Measurements from ENCODE around the gene CDRT4. TPM values are rescaled to one million over a fixed set of nuclear protein-coding genes. Genes with fewer than 3 reads are reported as not detected.

Gene CDRT4
- total RNA-seq, 4 donors from 2014 or later, result 2.1 to 18.9 (median 12.4) TPM

DNA sequence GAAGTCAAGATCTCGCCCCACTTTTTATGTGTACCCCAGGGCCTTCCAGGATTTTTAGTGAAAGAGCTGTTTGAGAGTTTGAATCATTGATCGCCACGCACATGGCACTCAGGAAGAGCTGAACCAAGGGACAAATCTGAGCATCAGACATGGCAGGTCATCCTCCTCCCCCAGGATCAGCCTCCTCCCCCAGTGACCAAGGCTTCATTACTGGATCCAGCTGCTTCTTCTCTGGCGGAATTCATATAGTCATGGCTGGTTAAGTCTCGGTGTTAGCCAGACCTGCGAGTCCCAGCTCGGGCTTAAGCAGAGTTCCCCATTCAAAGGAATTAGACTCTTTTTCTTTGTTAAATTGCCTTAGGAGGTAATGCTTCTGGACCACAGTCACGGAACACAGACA lies 32.5 kb downstream of the CDRT4 start:
- no peak for DNase-seq (ENCODE audit: low spot score in 2 of 2)
- H3K4me3 ChIP-seq, result no peak overlapping the region
- H3K4me1 ChIP-seq, result peaks cover 0 to 18% (median 13%) of the 10 kb centered on the region in 4 donors
- TF ChIP-seq, protein P1, sequence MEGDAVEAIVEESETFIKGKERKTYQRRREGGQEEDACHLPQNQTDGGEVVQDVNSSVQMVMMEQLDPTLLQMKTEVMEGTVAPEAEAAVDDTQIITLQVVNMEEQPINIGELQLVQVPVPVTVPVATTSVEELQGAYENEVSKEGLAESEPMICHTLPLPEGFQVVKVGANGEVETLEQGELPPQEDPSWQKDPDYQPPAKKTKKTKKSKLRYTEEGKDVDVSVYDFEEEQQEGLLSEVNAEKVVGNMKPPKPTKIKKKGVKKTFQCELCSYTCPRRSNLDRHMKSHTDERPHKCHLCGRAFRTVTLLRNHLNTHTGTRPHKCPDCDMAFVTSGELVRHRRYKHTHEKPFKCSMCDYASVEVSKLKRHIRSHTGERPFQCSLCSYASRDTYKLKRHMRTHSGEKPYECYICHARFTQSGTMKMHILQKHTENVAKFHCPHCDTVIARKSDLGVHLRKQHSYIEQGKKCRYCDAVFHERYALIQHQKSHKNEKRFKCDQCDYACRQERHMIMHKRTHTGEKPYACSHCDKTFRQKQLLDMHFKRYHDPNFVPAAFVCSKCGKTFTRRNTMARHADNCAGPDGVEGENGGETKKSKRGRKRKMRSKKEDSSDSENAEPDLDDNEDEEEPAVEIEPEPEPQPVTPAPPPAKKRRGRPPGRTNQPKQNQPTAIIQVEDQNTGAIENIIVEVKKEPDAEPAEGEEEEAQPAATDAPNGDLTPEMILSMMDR (IDR thresholded peaks at IDR 0.05), result no peak
- TF ChIP-seq POLR2A (IDR thresholded peaks at IDR 0.05) (no peak), EP300 (IDR thresholded peaks at IDR 0.05) (no peak)
- no peaks in the 10 kb centered on the region for H3K27me3 ChIP-seq
- no peaks in the 10 kb centered on the region for H3K9me3 ChIP-seq
- peak overlapping the region in 1 of 4 donors; percentile 30 for H3K27ac ChIP-seq
- H3K36me3 ChIP-seq, result no peaks in the 10 kb centered on the region
- WGBS, 2 donors, result 97 to 99% methylated on average over 8 of the region's 8 CpGs

DNA sequence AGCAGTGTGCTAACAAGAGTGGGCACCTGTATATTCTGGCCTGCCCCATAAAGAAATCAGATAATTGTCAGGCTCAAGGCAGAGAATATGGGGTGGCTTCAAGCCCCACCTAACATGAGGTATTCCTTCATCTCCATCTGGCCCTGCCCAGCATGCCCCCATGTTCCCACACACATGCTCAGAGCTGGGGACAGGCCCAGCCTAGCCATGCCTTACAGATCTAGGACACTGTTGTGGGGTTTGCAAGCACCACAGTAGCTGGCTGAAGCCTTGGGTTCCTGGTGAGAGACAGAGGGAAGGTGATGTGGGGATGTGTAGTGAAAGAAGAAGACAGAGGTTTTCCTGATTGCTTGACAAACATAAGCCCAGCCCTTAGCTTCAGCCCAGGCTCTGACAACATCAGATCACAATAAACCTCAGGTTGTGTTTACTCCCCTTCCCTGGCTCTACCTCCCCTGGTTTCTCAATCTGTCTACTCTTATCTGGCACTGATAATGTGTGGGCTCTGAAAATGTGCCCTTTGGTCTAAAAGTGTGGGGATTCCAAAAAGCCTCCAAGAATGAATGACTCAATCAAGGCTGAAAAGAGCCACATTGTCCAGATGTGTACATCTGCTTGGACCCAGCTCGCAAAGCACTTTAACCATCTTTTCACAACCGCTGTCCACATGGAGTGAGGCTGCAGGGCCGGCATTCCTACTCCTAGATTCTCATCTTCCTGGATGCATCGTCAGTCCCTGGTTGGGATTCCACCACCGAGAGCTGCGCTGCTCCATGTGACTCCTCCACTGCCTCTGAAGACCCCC lies 34.4 kb downstream of the CDRT4 start:
- WGBS, 2 donors, result 86 to 96% methylated on average over 6 of the region's 6 CpGs
- no peaks in the 10 kb centered on the region for H3K9me3 ChIP-seq
- TF ChIP-seq POLR2A (IDR thresholded peaks at IDR 0.05) (no peak), EP300 (IDR thresholded peaks at IDR 0.05) (no peak)
- TF ChIP-seq, protein P1 (IDR thresholded peaks at IDR 0.05), result no peak
- H3K36me3 ChIP-seq, result no peaks in the 10 kb centered on the region
- peaks cover 0 to 18% (median 13%) of the 10 kb centered on the region in 4 donors for H3K4me1 ChIP-seq
- no peak for DNase-seq (ENCODE audit: low spot score in 2 of 2)
- no peaks in the 10 kb centered on the region for H3K27me3 ChIP-seq
- peak overlapping the region in 2 of 4 donors; percentile 30 to 38 for H3K27ac ChIP-seq
- H3K4me3 ChIP-seq, result no peak overlapping the region

DNA sequence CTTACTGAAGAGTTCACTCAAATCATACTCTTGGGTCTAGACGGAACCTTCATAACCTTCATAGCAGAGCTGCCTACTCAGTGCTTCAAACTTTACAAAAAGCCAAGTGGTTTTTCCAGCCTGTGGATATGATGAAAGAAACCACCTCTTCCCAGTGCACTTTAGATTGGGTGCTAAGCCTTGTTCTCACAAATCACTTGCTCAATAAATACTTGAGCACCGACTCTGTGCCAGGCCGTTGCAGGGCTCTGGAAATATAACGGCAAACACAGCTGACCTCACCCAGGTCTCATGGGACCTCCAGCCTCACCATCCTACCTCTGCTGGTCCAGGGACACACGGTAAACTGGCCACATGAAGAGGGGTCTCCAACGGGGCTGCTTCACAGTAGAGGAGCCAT lies 35.7 kb downstream of the CDRT4 start:
- Histone ChIP-seq H3K27ac (no peak overlapping the region), H3K4me1 (peaks cover 0 to 14% (median 10%) of the 10 kb centered on the region in 4 donors), H3K27me3 (no peaks in the 10 kb centered on the region), H3K9me3 (no peaks in the 10 kb centered on the region), H3K4me3 (no peak overlapping the region), H3K36me3 (no peaks in the 10 kb centered on the region)
- 89 to 95% methylated on average over 6 of the region's 6 CpGs for WGBS, 2 donors
- TF ChIP-seq, protein P1 (IDR thresholded peaks at IDR 0.05), result no peak
- TF ChIP-seq EP300 (IDR thresholded peaks at IDR 0.05) (no peak), POLR2A (IDR thresholded peaks at IDR 0.05) (no peak)
- DNase-seq (ENCODE audit: low spot score in 2 of 2), result no peak

DNA sequence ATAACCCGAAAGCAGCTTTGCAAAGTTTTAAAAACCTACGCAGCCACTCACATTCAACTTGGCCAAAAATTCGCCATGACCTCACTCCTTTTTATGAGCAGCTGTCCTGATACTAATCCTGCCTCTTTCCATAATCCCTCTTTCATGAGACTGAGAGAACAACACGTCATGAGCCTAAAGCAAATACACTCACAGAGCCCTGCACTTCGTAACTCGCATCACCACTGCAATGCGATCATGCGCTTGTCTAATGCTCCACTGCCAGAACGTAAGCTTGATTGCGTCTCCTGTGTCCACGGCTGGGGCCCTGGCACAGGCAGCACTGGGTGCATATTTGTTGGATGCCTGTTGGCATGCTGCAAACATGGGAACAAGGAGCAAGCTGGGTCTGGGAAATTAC lies 36.2 kb downstream of the CDRT4 start:
- Histone ChIP-seq H3K27me3 (no peaks in the 10 kb centered on the region), H3K4me3 (no peak overlapping the region), H3K9me3 (no peaks in the 10 kb centered on the region), H3K36me3 (no peaks in the 10 kb centered on the region), H3K4me1 (peaks cover 0 to 9% (median 5%) of the 10 kb centered on the region in 4 donors), H3K27ac (peak overlapping the region in 1 of 4 donors; percentile 43)
- 84 to 91% methylated on average over 11 of the region's 11 CpGs for WGBS, 2 donors
- DNase-seq (ENCODE audit: low spot score in 2 of 2), result no peak
- TF ChIP-seq, protein P1 (IDR thresholded peaks at IDR 0.05), result no peak
- TF ChIP-seq POLR2A (IDR thresholded peaks at IDR 0.05), result no peak

DNA sequence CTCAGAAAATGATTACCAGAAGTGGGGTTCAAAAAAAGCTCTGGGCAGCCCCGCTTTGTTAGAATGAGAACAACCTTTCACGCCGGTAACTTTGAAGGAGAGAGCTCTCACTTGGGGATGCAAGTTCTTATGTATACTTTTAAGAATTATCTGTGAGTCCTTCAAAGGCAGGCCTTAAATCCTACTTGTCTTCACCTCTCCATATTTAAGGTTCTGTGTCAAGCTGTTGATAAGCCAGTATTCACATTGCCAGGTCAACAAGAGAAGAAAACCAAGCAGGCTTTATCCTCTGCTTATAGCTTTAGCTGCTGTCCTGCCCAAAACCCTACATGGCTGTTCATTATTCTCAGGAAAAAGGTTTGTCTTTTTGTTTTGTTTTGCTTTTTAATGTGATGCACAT lies 42.9 kb downstream of the CDRT4 start:
- 96 to 99% methylated on average over 3 of the region's 3 CpGs for WGBS, 2 donors
- DNase-seq (ENCODE audit: low spot score in 2 of 2), result no peak
- H3K9me3 ChIP-seq, result no peaks in the 10 kb centered on the region
- TF ChIP-seq POLR2A (IDR thresholded peaks at IDR 0.05) (no peak), EP300 (IDR thresholded peaks at IDR 0.05) (no peak)
- TF ChIP-seq, protein P1 (IDR thresholded peaks at IDR 0.05), result no peak
- no peaks in the 10 kb centered on the region for H3K27me3 ChIP-seq
- H3K4me1 ChIP-seq, result peaks cover 0 to 9% (median 0%) of the 10 kb centered on the region in 4 donors
- no peak overlapping the region for H3K4me3 ChIP-seq
- no peaks in the 10 kb centered on the region for H3K36me3 ChIP-seq
- no peak overlapping the region for H3K27ac ChIP-seq
